ENCODE data around the gene CNOT10. TPM values are rescaled to one million over a fixed set of nuclear protein-coding genes. Genes with fewer than 3 reads are reported as not detected.
"Not testable (repeated sequence)": the region's sequence is repeated elsewhere in the genome, so short reads cannot be mapped to it uniquely, and the experiment has no call there.

CNOT10 gene, protein sequence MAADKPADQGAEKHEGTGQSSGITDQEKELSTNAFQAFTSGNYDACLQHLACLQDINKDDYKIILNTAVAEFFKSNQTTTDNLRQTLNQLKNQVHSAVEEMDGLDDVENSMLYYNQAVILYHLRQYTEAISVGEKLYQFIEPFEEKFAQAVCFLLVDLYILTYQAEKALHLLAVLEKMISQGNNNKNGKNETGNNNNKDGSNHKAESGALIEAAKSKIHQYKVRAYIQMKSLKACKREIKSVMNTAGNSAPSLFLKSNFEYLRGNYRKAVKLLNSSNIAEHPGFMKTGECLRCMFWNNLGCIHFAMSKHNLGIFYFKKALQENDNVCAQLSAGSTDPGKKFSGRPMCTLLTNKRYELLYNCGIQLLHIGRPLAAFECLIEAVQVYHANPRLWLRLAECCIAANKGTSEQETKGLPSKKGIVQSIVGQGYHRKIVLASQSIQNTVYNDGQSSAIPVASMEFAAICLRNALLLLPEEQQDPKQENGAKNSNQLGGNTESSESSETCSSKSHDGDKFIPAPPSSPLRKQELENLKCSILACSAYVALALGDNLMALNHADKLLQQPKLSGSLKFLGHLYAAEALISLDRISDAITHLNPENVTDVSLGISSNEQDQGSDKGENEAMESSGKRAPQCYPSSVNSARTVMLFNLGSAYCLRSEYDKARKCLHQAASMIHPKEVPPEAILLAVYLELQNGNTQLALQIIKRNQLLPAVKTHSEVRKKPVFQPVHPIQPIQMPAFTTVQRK
- 10 to 100 TPM; 50.3 to 52.9 TPM for total RNA-seq
- polyA plus RNA-seq, result 10 to 100 TPM; 27.3 to 32.0 (median 29.9) TPM
- 46.2 to 67.3 (median 56.7) reads per million in 6 experiments for total RNA-seq

- Mint-ChIP-seq H3K27me3 (no peaks in the 10 kb centered on the region), H3K4me3 (peak within 1 kb of the TSS; percentile 91 to 98 (median 93)), H3K4me1 (peaks cover 19 to 45% (median 39%) of the 10 kb centered on the region in 4 donors), H3K9me3 (no peaks in the 10 kb centered on the region), H3K36me3 (peaks cover 0 to 11% (median 2%) of the 10 kb centered on the region in 3 donors), H3K27ac (peak within 1 kb of the TSS; percentile 90 to 99 (median 97))
- DNase-seq (peak; percentile 92 to 97 (median 96)), ATAC-seq (peak; percentile 92 to 93)
- POLR2A ChIA-PET, result interaction anchor here (0.6 to 2.5 kb wide), 6 partner anchors 11 to 1113 kb away, joined by 3 to 10 read pairs (median 4); partner anchors contain the start of genes DYNC1LI1, PDCD6IP and UBP1
Measured at GRCh38 chr3:32684800-32685542, at the start of gene CNOT10. CNOT10 (plus strand) TSS chr3:32685188; CDS start chr3:32685461, 273 bp downstream.

GRCh38 chr3:32640939-32641338, 44.0 kb upstream of the CNOT10 start:
- ATAC-seq, result no peak
- no peak for DNase-seq
- Mint-ChIP-seq H3K9me3 (no peaks in the 10 kb centered on the region), H3K4me1 (no peaks in the 10 kb centered on the region), H3K27me3 (peaks cover 0 to 10% (median 5%) of the 10 kb centered on the region in 5 donors), H3K4me3 (no peak overlapping the region), H3K27ac (no peak overlapping the region), H3K36me3 (no peaks in the 10 kb centered on the region)
- POLR2A ChIA-PET, result no interaction called here

DNA sequence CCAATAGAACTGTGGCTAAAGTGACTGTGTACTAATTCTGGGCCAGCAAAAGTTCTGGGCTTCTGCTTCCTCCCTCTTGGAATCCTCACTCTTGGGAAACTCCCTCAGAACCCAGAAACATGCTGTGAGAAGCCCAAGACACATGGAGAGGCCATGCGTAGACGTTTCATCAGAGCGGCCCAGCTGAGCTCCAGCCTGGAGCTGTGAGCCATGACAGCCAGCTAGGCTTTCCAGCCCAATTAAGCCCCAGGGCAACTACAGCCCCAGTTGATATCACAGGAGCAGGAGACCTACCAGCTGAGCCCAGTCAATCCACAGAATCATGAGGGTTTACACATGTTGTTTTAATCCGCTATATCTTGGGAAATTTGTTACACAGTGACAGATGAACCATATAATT, 43.6 kb upstream of the CNOT10 start:
- Mint-ChIP-seq H3K27me3 (peaks cover 0 to 10% (median 4%) of the 10 kb centered on the region in 5 donors), H3K4me3 (no peak overlapping the region), H3K4me1 (no peaks in the 10 kb centered on the region), H3K27ac (no peak overlapping the region), H3K36me3 (no peaks in the 10 kb centered on the region), H3K9me3 (no peaks in the 10 kb centered on the region)
- DNase-seq (no peak), ATAC-seq (no peak)
- POLR2A ChIA-PET, result no interaction called here

- Mint-ChIP-seq H3K4me3 (no peak overlapping the region), H3K27me3 (peaks cover 0 to 6% (median 2%) of the 10 kb centered on the region in 5 donors), H3K36me3 (no peaks in the 10 kb centered on the region), H3K27ac (no peak overlapping the region), H3K4me1 (no peaks in the 10 kb centered on the region), H3K9me3 (no peaks in the 10 kb centered on the region)
- POLR2A ChIA-PET, result interaction anchor here (0.6 kb wide), 1 partner anchor 110 kb away, joined by 8 read pairs; no protein-coding TSS in a partner anchor
- DNase-seq, result no peak
- no peak for ATAC-seq
Measured at GRCh38 chr3:32643354-32643753, 41.6 kb upstream of the CNOT10 start.

DNA sequence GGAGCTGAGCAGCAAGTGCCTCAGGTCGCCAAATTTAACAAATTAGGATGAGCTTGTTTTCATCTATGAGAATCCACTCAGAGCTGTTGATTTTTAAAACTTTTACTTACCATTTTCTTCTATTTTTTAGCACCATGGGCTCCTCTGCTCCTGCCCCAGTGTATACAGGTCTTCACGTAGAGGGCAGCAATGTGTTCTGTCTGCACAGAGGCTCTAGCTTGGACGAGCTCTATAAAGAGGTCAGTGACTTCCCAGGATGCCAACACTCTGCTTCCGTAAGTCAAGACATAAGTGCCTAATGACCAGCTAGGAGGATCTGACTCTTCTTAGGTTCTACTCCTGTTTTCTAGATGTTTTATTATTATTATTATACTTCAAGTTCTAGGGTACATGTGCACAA, 41.2 kb upstream of the CNOT10 start:
- ATAC-seq, result no peak
- POLR2A ChIA-PET, result interaction anchor here (0.6 kb wide), 1 partner anchor 111 kb away, joined by 8 read pairs; no protein-coding TSS in a partner anchor

DNA sequence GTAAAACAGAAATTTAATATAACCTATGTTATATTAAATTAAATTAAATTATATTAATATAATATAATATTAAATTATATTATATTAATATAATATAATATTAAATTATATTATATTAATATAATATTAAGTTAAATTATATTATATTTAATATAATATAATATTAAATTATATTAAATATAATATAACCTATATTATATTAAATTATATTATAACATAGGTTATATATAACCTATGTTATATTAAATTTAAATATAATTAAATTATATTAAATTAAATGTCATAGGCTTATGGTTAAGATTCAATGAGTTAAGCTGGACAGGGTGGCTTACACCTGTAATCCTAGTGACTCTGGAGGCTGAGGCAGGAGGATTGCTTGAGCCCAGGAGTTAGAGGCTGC, 40.6 kb upstream of the CNOT10 start:
- DNase-seq (no peak), ATAC-seq (no peak)
- no peaks in the 10 kb centered on the region for H3K9me3 Mint-ChIP-seq
- peaks cover 0 to 6% (median 2%) of the 10 kb centered on the region in 5 donors for H3K27me3 Mint-ChIP-seq
- POLR2A ChIA-PET, result no interaction called here
- no peaks in the 10 kb centered on the region for H3K36me3 Mint-ChIP-seq
- no peak overlapping the region for H3K4me3 Mint-ChIP-seq
- no peak overlapping the region for H3K27ac Mint-ChIP-seq
- H3K4me1 Mint-ChIP-seq, result no peaks in the 10 kb centered on the region

More for the DNA sequence above, 41.2 kb upstream of the CNOT10 start:
- Mint-ChIP-seq H3K27ac (no peak overlapping the region), H3K4me1 (no peaks in the 10 kb centered on the region), H3K9me3 (no peaks in the 10 kb centered on the region), H3K27me3 (peaks cover 0 to 6% (median 2%) of the 10 kb centered on the region in 5 donors), H3K4me3 (no peak overlapping the region), H3K36me3 (no peaks in the 10 kb centered on the region)
- no peak for DNase-seq

- Mint-ChIP-seq H3K27ac (no peak overlapping the region), H3K36me3 (no peaks in the 10 kb centered on the region), H3K9me3 (peaks cover 0 to 4% (median 0%) of the 10 kb centered on the region in 9 donors), H3K4me3 (no peak overlapping the region), H3K27me3 (peaks cover 0 to 2% (median 0%) of the 10 kb centered on the region in 5 donors), H3K4me1 (no peaks in the 10 kb centered on the region)
- POLR2A ChIA-PET, result no interaction called here
- no peak for DNase-seq
- no peak for ATAC-seq
Measured at GRCh38 chr3:32646761-32647160, 38.2 kb upstream of the CNOT10 start.

GRCh38 chr3:32652337-32653100, 32.5 kb upstream of the CNOT10 start:
- POLR2A ChIA-PET, result interaction anchor here (0.7 kb wide), 1 partner anchor 151 kb away, joined by 7 read pairs; no protein-coding TSS in a partner anchor
- H3K36me3 Mint-ChIP-seq, H3K4me1 Mint-ChIP-seq, H3K27ac Mint-ChIP-seq, ATAC-seq, H3K27me3 Mint-ChIP-seq, H3K4me3 Mint-ChIP-seq, H3K9me3 Mint-ChIP-seq, DNase-seq: not testable (repeated sequence)

DNA sequence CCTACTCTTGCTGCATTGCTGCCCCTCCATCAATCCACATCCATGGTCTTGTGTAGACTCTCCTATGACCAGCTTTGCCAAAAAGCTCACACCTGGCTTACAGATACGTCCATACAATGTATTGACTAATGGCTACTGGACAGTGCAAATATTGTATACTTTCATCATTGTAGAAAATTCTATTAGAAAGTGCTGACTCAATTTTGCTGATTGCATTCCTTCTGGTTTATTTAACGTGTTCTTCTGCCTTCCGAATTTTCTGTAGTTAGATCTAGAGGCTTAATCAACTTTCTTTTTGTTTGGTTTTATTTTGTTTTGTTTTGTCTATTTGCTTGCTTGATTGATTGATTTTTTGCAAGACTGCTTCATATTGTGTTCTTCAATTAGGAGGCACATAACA, 29.8 kb upstream of the CNOT10 start:
- Mint-ChIP-seq H3K27me3 (peaks cover 4 to 16% (median 8%) of the 10 kb centered on the region in 5 donors), H3K36me3 (no peaks in the 10 kb centered on the region), H3K4me3 (no peak overlapping the region), H3K9me3 (peaks cover 0 to 1% (median 0%) of the 10 kb centered on the region in 9 donors), H3K4me1 (no peaks in the 10 kb centered on the region), H3K27ac (no peak overlapping the region)
- DNase-seq (no peak), ATAC-seq (no peak)
- POLR2A ChIA-PET, result interaction anchor here (0.7 kb wide), 1 partner anchor 16 kb away, joined by 4 read pairs; no protein-coding TSS in a partner anchor

GRCh38 chr3:32660634-32661033, 24.4 kb upstream of the CNOT10 start:
- DNase-seq, result no peak
- H3K27me3 Mint-ChIP-seq, result peaks cover 4 to 16% (median 6%) of the 10 kb centered on the region in 5 donors
- POLR2A ChIA-PET, result no interaction called here
- no peak for ATAC-seq
- no peak overlapping the region for H3K4me3 Mint-ChIP-seq
- H3K36me3 Mint-ChIP-seq, result no peaks in the 10 kb centered on the region
- H3K9me3 Mint-ChIP-seq, result no peaks in the 10 kb centered on the region
- no peaks in the 10 kb centered on the region for H3K4me1 Mint-ChIP-seq
- H3K27ac Mint-ChIP-seq, result no peak overlapping the region

DNA sequence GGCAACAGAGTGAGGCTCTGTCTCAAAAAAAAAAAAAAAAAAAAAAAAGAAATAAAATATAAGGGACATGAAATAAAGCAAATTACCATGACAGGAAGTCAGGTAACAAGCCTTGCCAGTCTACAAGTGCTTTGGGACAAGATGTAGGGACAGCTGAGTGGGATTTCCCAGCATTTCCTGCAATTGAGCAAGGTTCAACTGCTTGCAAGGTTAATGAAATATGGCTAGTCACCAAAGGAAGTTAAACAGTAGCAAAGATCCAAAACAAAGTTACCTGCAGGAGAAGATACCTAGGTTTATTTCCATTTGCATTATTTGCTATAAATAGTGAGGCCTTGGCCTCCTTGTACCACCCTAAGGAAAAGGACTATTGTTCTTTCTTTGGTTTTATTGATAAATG, 22.3 kb upstream of the CNOT10 start:
- ATAC-seq (no peak), DNase-seq (no peak)
- H3K36me3 Mint-ChIP-seq, result no peaks in the 10 kb centered on the region

GRCh38 chr3:32664630-32665075, 20.3 kb upstream of the CNOT10 start:
- ATAC-seq, result peak; percentile 59 to 65
- H3K27me3 Mint-ChIP-seq, H3K9me3 Mint-ChIP-seq, H3K27ac Mint-ChIP-seq, H3K4me1 Mint-ChIP-seq, H3K4me3 Mint-ChIP-seq, POLR2A ChIA-PET, H3K36me3 Mint-ChIP-seq: not testable (repeated sequence)
- DNase-seq, result peak in 3 of 10 donors; percentile 49 to 53 (median 51)

More for the DNA sequence above, 22.3 kb upstream of the CNOT10 start:
- Mint-ChIP-seq H3K27ac (no peak overlapping the region), H3K4me1 (no peaks in the 10 kb centered on the region), H3K27me3 (peaks cover 2 to 14% (median 5%) of the 10 kb centered on the region in 5 donors), H3K4me3 (no peak overlapping the region), H3K9me3 (no peaks in the 10 kb centered on the region)
- POLR2A ChIA-PET, result no interaction called here
